ENCODE data around the gene NOTUM.
"Not testable (repeated sequence)": the region's sequence is repeated elsewhere in the genome, so short reads cannot be mapped to it uniquely, and the experiment has no call there.

Gene NOTUM

DNA sequence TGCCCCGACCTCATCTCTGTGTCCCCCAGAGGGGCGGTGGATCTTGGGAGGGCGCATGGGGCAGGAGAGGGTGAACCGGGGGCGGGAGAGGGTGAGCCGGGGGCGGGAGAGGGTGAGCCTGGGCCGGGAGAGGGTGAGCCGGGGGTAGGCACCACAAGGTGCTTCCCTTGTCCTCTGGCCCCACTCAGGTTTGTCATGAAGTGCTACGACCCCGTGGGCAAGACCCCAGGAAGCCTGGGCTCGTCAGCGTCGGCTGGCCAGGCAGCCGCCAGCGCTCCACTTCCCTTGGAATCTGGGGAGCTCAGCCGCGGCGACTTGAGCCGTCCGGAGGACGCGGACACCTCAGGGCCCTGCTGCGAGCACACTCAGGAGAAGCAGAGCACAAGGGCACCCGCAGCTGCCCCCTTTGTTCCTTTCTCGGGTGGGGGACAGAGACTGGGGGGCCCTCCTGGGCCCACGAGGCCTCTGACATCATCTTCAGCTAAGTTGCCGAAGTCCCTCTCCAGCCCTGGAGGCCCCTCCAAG lies 35.3 kb upstream of the NOTUM start:
- DNase-seq, result no peak

DNA sequence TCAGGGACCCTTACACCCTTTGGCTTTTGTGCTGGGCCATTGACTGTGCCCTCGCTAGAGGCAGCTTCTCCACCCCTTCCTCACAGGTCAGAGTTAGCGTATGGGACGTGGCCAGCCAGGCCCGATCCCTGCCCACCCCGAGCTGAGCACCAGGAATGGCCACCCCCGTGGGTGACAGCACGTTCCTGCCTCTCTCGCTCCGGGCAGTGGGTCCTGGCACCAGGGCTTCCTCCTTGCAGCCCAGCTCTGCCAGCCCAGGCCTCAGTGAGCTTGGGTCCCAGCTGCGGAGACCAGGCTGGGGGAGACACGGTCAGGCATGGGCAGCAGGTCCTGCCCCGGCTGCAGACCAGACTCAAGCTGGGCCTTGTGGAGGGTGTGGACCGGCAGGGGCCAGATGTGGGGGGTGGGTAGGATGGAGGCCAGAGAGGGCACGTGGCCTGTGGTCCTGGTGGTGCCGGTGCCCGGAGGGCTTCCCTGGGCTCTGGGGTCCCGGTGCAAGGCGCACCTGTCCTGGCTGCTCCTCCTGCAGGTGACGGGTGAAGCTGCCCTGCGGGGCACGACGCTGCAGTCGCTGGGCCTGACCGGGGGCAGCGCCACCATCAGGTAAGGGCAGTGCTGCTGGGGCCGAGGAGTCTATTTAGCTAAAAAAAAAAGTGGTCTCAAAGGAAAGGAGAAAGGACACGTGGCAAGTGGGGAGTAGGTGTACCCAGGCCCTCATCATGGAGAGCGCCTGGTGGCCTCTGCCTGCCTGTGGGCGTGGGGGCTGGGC lies 34.7 kb upstream of the NOTUM start:
- no peak for DNase-seq

DNA sequence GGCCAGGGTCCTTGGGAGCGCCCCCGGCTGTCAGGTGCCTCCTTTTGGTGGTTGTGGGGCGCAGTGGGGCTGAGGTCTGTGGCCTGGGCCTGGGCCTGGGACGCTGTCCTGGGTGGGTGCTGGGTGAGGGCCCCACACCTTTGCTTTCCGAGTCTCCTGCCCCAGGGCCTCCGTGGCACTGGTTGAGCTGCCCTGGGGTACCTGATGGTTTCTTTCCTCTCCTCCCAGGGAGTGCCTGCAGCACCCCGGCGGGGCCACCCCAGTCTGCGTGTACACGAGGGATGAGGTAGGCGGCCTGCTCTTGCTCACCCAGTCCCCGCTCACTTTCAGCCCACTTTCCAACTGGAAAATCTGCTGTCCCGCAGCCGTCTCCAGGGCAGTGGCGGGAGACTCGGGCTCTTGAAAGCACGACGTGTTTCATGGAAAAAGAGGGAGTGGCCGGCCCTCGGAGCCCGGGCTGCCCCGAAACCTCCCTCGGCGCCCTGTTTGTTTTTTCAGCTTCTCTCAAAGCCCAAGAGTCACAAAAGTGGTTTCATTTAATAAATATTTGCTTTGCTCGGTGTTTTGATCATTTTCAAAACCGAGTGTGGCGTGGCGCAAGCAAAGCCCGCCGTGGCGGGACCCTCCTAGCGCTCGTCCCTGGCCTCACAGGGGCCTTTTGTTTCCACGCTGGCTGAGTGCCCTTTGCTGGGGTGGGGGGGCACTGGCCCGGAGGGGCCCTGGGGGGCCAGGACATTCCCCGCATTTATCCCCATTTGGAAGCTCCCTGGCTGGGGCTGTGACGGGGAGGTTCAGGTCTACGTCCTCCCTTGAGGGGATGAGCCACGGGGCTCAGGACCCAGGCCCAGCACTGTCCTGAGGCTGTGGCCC lies 33.8 kb upstream of the NOTUM start:
- no peak for DNase-seq

DNA sequence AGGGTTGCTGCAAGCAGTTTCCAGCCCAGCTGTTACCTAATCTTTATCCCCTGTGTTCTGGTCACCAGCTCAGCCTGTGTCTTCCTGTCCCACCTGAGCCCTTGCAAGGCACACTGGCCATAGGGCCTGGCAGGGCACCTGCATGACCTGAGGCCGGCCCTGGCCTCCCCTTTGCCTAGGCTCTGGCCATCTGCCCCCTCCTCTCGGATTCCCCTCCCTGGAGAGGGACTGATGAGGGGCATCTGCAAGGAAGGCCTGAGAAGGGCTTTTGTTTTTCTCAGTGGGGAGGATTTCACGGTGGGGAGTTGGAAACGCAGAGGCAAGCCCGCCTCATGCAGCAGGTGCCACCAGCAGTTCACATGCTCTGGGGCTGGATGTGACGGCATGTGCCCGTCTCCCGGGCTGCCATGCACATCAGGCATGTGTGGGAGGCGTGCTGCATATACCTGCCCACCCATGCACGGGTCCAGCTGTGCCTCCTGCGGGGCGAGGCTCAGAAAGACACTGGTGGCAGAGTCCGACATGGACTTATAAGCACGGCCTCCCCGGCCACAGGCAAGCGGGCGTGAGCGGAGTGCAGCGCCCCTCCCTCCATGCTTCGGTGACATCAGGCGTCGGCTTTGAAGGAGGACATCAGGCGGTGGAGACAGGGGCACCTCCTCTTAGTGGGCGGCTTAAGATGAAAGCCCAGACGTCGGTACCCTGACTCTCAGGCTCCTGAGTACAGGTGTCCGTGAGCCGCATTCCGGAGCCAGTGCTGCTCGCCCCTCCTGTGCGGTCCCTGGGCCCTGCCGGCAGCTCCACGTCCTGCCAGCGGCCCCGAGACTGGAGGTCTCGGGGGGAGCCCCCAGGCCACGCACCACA lies 33.0 kb upstream of the NOTUM start:
- DNase-seq, result no peak

DNA sequence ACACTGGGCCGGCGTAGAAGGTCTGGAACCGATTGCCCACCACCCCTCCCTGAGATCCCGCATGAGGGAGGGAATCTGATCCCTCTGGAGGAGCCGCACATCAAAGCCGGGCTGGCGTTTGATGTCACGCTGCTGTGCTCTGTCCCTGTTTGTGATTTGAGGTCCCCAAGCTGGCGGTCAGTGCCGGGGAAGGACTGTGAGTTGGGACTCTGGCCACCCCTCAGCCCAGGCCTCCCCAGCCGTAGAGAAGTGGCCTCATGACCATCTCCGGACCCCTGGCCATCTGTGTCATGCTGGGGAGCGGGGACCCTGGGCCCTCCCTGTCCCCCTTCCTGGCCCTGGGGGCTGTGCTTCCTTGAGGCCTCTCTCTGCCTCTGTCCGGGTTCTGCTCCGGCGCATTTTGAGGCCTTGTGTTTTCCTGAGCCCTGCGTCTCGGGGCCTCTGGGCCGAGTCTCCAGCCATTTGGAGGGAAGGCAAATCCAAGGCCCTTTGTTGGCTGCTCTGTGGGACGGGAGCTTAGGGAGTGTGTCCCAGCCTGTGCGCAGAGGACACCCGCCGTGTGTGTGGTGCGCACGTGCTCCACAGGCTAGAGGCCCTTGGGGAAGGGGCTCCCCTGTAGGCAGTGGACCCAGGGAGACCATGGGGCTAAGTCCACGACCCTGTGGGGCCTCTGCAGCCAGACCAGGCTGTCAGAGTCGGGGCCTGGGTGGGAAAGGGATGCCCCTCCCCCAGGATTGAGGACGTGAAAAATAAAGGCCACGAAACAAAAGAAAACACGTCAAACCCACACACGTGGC lies 31.5 kb upstream of the NOTUM start:
- DNase-seq, result no peak

DNA sequence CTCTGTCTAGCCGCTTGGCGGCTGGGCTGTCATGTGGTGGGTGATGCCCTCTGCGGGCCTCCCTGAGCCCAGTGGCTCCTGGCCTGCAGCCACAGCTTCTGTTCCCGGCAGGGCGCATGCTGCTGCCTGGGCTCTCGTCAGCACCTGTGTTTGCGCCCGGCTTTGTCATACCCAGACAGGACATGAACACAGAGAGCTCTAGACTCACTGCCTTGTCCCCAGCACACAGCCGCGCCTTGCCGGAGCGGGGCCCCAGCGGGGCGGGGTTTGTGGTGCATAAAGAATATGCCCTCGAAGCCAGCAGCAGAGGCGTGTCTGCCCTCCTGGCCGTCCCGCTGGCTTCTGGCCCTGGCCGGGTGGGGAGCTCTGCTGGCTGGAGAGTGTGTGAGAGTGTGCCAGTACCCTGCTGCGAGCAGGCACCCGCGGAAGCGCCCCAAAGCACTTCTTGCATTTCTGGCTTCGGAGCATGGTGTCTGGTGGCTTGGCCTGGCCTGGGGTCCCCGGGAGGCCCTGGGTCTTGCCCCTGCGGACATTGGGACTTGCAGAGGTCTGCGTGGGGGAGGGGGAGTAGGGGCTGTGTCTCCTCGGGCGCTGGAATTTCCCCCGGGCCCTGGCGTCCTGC lies 30.8 kb upstream of the NOTUM start:
- DNase-seq, result peak; percentile 61

DNA sequence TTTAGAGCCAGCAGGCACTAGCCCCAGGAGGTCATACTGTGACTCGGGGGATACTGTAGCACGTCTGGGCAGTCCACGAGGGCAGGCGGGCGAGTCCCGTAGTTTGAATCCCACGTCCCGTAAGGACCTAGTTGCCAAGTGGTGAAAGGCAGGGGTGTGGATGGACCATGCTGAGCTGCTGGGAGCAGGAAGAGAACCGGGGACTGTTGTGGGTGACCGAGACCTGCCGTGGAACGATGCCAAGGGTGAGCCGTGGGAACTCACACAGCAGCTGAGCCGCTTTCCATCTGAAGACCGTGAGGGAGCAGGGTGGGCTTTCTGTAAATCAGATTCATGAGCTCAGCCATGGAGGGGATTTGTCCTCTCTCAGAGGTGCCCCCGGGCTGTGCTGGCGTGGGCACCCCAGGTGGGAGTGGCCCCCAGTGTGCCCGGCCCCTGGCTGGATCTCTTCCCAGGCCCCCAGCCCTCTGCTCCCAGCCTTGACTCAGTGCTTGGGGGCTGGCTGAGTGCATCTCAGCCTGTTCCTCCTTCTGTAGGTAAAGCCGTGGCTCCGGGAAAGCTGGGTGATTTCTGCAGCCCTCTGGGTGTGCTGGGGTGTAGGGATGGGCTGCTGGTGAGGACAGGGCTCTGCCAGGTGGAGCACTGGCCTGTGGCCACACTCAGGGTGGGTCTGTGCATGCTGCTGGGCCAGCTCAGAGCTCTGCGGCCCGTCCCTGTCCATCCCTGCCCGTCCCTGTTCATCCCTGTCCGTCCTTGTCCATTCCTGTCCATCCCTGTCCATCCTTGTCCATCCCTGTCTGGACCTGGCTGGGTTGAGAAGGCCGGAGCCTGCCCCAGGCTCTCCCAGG lies 30.1 kb upstream of the NOTUM start:
- no peak for DNase-seq

DNA sequence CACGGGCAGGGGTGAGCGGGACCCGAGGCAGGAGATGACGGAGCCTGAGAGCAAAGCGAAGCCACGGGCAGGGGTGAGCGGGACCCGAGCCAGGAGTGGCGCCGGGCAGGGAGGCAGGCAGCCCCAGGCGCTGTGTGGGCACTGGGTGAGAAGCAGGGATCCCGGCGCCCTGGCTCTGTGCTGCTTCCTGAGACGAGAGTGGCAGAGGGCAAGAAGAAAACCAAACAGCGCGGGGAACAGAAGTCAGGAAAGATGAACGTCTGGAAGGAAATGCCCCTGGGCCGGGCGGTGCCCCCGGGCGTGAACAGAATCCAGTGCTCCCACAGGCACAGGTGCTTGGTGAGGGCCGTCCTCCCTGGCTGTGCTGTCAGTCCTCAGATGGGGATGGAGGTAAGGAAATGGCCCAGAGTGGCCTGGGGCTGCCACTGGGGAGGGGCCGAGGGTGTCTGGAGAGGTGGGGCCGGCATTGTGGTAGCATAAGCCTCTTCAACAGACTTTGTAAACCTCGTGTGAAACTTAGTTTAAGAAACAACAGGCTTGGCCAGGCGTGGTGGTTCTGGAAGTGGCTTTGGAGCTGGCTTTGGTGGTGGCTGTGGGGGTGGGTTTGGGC lies 26.3 kb upstream of the NOTUM start:
- DNase-seq, result no peak

DNA sequence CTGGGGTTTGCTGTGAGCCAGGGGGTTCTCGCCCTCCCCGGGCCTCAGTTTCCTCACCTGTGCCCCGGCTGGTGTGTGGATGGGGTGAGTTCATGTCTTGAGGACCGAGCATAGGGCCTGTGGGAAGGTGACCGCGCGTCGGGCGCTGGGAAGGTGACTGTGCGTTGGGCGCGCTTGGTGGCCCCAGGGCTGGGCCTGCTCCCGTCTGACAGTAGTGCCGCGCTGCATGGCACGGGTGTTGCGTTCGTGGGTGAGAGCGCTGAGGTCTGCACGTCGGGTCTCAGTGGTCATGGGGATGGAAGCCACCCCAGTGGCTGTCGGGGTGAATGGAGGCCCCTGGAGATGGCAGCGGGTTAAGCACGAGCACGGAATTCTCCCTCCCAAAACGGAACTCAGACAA lies 25.6 kb upstream of the NOTUM start:
- DNase-seq, result no peak

DNA sequence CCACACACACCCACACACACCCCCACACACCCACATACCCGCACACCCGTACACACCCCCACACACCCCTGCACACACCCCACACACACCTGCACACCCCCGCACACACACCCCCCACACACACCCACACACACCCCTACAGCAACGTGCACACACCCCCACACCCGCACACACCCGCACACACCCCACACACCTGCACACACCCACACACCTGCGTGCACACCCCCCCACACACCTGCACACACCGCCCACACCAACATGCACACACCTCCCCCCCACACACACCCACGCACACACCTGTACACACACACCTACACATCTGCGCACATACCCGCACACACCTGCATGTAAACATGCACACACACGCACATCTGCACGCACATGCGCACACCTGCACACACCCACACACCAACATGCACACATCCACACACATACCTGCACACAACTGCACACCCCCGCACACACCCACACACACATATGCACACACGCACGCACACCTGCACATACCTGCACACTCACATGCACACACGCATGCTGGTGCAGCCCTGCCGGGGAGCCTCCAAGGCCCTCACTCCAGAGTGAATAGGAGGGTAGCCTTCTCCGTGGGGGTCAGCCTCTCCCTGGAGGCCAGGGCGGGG lies 23.9 kb upstream of the NOTUM start:
- no peak for DNase-seq

DNA sequence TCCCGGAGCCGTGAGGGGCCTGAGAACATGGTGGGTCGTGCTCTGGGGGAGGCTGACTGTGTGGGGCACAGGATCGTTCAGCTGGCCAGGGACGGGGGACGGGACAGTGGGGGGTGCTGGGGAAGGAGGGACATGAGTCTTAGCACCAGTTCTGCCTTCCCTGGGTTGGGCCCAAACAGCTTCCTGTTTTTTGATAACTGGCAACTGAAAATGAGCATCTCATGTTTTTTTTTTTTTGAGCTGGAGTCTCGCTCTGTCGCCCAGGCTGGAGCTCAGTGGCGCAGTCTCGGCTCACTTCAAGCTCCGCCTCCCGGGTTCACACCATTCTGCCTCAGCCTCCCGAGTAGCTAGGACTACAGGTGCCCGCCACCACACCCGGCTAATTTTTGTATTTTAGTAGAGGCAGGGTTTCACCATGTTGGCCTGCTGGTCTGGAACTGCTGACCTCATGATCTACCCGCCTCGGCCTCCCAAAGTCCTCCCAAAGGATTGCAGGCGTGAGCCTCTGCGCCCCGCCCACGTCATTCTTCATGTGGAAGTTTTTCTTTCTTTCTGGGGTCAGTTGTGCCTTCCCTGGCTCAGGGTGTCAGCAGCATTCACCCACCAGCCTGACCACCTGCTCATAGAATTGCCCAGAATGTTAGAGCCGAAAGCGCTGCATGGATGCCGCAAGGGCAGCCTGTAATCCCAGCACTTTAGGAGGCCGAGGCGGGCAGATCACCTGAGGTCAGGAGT lies 22.8 kb upstream of the NOTUM start:
- no peak for DNase-seq

DNA sequence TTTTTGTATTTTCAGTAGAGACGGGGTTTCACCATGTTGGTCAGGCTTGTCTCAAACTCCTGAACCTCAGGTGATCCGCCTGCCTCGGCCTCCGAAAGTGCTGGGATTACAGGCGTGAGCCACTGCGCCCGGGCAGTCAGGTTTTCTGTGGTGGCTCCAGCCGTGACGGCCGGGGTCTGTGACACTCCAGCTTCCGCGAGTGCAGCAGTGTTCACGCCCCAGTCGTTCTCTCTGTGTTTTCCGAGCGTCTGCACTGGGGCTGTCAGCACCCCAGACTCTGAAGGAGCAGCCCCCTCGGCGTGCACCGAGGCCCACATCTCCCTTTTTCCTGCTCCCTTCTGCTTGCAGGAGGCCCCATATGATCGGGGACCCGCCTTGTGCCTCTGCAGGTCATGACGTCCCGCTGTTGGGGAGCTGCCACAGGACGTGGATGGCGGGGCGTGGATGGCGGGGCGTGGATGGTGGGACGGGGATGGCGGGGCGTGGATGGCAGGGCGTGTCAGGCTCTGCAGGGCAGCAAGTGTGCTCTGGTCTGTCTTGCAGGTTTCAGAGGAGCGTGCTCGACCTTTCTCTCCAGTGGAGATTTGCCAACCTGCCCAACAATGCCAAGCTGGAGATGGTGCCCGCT lies 22.1 kb upstream of the NOTUM start:
- DNase-seq, result no peak

DNA sequence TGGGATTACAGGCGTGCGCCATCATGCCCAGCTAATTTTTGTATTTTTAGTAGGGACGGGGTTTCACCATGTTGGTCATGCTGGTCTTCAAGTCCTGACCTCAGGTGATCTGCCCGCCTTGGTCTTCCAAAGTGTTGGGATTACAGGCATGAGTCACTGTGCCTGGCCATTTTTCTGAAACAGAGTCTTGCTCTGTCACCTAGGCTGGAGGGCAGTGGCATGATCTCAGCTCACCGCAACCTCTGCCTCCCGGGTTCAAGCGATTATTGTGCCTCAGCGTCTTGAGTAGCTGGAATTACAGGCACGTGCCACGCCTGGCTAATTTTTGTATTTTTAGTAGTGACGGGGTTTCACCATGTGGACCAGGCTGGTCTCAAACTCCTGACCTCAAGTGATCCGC lies 20.5 kb upstream of the NOTUM start:
- DNase-seq, result not testable (repeated sequence)

DNA sequence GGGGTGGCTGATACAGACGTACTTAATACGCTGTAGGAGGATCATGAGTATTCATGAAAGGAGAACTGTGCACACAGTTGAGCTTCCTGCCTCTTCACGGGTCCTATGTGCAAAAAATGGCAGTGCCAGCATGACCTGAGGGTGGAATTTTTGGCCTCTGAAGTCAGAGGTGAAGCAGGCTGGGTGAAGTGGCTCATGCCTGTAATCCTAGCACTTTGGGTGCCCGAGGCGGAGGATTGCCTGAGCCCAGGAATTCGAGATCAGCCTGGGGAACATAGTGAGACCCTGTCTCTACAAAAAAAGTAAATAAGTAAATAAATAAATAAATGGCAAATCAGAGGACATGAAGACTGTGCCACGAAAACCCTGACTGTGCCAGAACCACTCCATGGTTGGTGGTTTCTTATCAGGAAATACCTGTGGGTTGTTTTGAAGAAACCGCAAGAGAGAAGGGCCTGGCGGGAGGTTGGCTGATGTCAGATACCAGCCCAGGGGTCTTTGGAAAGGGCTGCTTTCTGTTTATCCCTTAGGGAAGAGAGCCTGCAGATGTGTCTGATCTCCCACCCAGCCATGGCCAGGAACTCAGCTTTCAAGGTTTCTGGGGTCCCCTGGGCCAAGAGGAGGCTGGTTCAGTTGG lies 19.8 kb upstream of the NOTUM start:
- no peak for DNase-seq

DNA sequence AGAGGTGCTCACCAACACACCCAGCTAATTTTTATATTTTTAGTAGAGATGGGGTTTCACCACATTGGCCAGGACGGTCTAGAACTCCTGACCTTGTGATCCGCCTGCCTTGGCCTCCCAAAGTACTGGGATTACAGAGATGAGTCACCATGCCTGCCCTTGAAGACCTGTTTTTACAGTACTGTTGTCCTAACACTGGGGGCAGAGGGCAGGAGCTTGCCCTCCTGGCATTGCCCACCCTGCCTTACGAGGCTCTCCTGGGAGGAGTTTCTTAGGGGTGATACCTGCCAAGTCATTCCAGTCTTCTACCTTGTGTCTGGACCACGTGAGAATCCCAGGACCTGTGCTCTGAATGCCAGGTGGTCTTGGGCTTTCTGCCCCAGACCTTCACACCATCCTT lies 19.1 kb upstream of the NOTUM start:
- DNase-seq, result no peak

DNA sequence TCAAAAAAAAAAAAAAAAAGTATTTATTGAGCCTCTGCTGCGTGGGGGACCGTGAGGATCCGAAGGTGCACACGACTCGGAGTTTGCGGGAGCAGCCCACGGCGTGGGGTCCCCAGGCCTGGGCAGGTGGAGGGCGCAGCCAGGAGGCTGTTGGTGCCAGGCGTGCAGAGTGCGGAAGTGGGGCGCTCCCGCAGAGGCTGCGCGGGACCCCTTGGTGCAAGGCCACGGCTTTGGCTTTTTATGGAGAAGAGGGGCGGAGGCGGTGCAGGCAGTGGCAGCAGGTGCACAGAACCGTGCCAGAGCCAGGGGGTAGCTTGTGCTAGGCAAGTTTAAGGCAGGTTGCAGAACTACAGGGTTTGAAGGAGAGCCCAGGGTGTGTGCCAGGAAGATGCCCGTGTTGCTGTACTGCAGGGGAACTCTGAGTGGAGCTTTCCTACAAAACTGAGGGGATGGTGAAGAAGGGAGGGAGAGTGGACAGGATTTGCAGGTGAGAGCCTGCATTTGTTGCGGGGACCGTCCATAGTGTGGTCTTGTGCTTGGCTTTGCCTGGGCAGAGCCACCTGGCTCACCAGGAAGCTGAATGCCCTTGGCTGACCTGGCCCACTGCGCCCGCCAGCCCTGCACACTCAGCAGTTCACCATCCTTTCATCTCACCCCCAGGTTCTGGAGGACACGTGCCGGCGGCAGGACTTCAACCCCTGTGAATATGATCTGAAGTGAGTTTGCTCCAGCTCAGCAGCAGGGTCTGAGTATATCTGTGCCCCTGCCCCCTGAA lies 17.7 kb upstream of the NOTUM start:
- no peak for DNase-seq

DNA sequence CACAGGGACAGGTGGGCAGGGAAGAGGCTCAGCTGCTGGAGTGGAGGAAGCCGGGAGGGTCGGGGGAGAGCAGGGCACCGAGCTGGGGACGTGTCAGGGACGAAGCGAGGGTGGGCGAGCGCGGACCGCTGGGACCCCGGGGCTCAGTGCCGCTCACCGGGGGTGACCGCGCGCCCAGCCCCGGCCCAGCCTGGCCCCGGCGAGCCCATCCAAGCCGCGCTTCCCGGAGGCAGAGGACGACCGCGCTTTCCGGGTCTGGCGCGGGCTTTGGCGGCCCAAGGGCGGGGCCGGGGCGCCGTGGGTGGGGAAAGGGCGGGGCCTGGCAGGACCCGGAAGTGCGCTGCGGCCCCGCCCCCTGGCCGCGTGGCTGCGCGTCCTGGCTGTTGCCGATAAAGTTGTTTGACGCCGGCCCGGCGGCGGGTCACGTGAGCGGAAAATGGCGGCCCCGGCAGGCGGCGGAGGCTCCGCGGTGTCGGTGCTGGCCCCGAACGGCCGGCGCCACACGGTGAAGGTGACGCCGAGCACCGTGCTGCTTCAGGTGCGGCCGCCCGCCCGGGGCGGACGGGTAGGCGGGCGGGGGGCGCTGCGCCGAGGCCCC lies 16.3 kb upstream of the NOTUM start, which contains the start of gene ASPSCR1:
Gene ASPSCR1 (plus strand): TSS at position 419 of the 598 bp plus-strand sequence. CDS start 18 bp downstream, at position 437.
- peak; percentile 85 for DNase-seq

Measured in NCI-H1694 (cell line).